Loucy (cell line): ENCODE measurements around the gene CADM2.

Source experiments
- CTCF ChIP-seq: fragments of 200-600 bp; sonication (generic); conservative IDR thresholded peaks from 2 replicates; pipeline ENCODE4 v1.5.1; 2014; ENCODE audit warnings: mild to moderate bottlenecking, antibody characterized with exemption, low read length
- EZH2phosphoT487 ChIP-seq: fragments of 200-600 bp; IDR thresholded peaks from 2 replicates; pipeline ENCODE4 v1.6.1; 2018; ENCODE audit warnings: antibody characterized with exemption, mild to moderate bottlenecking, moderate library complexity, borderline replicate concordance

GRCh38 chr3:85498177-85498576 lies 539.4 kb downstream of the CADM2 start:
- TF ChIP-seq CTCF (no peak), EZH2phosphoT487 (no peak)
